Adipose tissue (tissue), 3 donors: ENCODE data around the gene LYRM4. TPM values are rescaled to one million over a fixed set of nuclear protein-coding genes. Genes with fewer than 3 reads are reported as not detected.

ENCODE experiments used
- H3K27ac ChIP-seq: one replicate; pipeline ENCODE4 v1.5.1; 2013; ENCODE audit warnings: low read depth, low read length
- WGBS, 3 donors: extraction: QIAGEN DNeasy Blood & Tissue Kit; methylation state at CpG; one replicate each; pipeline ENCODE4 v1.1.7; 2013; 5-methylcytosine and 5-hydroxymethylcytosine counted together
- polyA plus RNA-seq, 3 donors: library from polyadenylated mRNA; stranded (reverse); fragments of 200-250 nt; gene quantifications; one replicate each; pipeline ENCODE4 v1.2.3, GENCODE V29; 2013
- donor health status: healthy with polysubstance abuse.
- donor health status: Bipolar disorder and iron deficiency.
- donor health status: healthy.

LYRM4 gene
- polyA plus RNA-seq, 3 donors = 11.6 to 28.5 (median 22.0) TPM

DNA sequence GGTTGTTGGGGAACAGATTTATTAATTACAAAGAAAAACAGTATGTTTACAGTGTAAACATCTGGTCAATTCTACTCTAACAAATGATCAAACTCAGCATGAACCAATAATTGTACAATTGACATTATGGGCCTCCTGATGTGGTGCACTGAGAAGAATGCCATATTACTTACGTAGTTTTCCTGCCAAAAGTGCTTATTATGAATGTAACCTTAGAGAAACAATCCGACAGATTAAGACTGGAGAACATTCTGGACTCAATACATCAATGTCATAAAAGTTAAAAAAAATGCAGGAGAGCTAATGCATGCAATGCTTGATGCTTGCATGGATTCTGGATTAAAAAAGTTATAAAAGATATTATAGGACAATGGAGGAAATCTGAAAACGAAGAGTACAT is 69.0 kb downstream of the LYRM4 start:
- no peak overlapping the region for H3K27ac ChIP-seq
- WGBS, 3 donors = 92 to 94% (median 93%) methylated on average over 3 of the region's 3 CpGs

DNA sequence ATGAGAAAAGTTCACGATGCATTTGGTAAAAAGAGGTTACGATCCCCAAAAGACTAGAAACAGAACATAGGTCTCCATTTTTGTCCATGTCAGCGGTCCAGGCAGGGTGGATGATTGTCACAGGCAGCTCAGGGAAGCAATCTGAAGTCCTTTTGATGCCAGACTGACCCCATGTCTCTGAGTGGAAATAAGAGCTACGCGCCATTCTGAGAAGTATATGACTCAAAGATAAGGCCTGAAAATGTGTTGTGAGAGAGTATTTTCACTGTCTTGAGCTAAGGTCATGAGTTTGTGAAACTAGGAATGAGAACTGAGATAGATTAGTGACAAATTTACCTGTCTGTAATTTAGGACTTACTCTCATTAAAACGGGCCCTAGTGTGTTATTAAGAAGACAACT is 69.5 kb downstream of the LYRM4 start:
- H3K27ac ChIP-seq = no peak overlapping the region
- WGBS, 3 donors = 94 to 97% (median 95%) methylated on average over 6 of the region's 6 CpGs

DNA sequence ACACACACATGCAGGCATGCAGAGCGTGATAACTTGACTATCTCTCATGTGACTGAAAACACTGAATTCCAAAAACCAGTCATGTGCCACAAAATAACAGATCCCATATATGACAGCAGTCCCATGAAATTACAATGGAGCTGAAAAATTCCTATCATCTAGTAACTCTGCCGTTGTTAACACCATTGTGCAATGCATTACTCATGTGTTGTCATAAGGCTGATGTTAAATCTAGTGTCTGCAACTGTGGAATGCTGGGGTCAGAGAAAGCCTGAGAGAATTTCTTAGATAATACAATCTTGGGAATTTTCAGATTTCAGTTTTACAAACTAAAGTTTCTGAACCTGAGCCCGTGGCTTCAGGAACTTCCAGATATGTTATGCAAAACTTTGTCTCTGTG is 70.2 kb downstream of the LYRM4 start:
- no peak overlapping the region for H3K27ac ChIP-seq
- WGBS, 3 donors = 41 to 69% (median 47%) methylated on average over 3 of the region's 3 CpGs

DNA sequence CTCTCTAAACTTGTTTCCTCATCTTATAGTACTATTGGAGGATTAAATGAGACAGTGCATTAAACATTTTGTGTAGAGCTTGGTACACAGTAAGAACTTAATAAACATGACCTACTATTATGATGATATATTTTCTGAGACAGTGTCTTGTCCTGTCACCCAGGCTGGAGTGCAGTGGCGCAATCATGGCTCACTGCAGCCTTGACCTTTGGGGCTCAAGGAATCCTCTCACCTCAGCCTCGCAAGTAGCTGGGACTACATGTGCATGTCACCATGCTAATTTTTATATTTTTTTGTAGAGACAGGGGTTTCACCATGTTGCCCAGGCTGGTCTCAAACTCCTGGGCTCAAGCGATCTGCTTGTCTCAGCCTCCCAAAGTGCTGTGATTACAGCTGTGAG is 72.1 kb downstream of the LYRM4 start:
- H3K27ac ChIP-seq = no peak overlapping the region
- 95 to 99% (median 95%) methylated on average over 3 of the region's 3 CpGs for whole genome bisulfite sequencing, 3 donors

DNA sequence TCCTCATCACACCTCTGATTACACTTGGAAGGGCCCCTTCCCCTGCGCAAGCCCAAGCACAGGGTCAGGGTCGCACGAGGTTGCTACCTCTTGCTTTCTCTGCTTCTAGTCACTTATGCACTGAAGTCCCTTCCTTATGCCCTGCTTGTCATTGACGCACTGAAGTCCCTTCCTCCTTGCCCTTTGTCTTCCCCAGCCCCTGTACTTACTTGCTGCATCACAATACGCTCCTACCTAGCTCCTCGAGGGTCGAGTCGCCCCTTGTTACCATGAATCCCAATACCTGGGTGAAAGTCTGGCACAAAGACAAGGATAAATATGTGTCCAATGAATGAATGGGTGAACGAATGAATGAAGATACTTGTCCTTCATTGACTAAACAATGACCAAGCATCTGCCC is 75.9 kb downstream of the LYRM4 start:
- no peak overlapping the region for H3K27ac ChIP-seq
- whole genome bisulfite sequencing, 3 donors = 90 to 93% (median 92%) methylated on average over 9 of the region's 9 CpGs

DNA sequence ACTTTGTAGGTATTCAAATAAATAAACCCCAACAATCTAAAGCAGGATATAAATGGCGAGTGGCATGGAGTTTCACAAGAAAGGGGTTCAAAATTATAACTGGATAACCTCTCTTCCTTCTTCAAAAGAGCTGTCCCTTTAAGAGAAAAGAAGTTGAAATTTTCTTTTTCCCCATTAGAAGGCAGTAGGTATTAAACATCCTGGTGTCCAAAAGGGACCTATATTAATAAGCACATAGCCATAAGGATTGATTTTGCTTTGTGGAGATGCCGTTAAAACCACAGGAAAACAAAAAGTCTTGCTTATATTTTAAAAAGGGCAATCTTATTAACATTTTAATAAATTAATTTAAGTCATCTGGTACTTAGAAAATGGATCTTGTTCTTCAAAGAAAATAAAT is 76.5 kb downstream of the LYRM4 start:
- no peak overlapping the region for H3K27ac ChIP-seq
- WGBS, 3 donors = 46 to 68% (median 57%) methylated on average over 2 of the region's 2 CpGs

DNA sequence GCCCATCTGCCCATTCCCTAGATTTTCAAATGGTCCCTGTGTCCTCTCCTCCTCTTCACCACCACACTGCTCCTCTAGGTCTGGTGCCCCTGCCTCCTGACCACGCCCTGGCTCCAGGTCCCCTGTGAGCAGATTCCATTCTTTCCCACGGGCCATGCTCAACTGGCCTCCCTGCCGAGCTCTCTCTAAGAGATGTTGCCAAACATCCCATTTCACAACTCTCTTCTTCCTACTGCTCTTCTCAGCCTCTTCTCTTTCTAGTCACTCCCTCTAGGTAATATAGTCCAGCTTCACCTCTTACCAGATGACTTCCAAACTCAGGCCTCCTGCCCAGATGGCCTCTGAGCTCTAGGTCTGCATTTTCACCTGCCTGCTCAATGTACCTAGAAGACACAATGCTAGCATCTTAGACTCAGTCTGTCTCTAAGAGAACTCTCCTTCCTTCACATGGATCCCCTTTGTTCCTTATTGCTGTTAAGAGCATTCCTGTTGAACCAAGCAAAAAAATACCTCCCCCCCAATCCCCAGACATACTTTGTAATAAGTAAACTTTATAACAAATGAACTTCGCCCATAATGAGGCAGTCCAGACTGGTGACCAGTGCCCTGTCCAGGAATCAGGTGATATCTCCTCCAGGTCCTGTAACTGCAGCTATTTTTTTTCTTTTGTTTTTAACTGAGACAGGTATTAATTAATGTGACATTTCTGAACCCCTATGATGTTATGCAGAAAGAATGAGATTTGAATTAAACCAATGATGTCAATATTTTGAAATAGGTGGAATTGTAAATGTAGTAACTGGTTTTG is 79.0 kb downstream of the LYRM4 start:
- no peak overlapping the region for H3K27ac ChIP-seq
- WGBS, 3 donors = 57 to 68% (median 60%) methylated on average over 4 of the region's 4 CpGs

DNA sequence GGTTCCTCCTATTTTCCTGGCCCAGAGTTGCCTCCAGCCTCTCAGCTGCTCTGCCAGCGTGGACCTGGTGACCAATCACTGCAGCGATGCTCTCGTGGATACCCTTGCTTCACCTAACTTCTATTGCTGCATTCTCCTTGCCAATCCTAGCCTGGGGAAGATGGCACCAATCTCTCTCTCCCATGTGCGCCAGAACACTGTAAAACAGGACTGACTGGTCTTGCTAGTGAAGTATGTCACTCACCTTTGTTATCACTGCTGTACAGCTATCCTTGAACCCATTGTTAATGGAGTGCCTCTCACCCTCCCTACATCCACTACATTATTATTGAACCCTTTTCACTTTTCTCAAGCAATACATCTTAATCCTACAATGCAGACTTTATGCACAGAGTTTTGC is 80.1 kb downstream of the LYRM4 start:
- 90 to 96% (median 92%) methylated on average over 4 of the region's 4 CpGs for WGBS, 3 donors
- H3K27ac ChIP-seq = no peak overlapping the region

DNA sequence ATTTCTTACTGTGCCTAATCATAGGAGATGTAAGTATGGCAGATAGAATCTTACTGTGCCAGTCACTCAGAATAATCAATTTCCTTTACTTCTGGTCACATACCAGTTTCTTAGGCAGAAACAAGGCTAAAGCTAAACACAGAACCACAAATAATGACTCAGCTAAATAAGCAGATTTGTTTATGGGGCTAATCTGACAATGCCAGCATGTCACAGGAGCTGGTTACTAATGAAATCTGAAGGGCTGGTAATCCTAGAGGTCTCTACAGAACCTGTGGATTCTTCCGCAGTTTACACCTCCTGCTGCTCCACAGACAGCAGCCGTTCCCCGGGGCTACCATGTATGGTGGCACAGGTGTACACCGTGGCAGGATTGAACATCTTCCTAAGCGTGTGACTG is 80.8 kb downstream of the LYRM4 start:
- no peak overlapping the region for H3K27ac ChIP-seq
- WGBS, 3 donors = 95 to 97% (median 96%) methylated on average over 5 of the region's 5 CpGs

DNA sequence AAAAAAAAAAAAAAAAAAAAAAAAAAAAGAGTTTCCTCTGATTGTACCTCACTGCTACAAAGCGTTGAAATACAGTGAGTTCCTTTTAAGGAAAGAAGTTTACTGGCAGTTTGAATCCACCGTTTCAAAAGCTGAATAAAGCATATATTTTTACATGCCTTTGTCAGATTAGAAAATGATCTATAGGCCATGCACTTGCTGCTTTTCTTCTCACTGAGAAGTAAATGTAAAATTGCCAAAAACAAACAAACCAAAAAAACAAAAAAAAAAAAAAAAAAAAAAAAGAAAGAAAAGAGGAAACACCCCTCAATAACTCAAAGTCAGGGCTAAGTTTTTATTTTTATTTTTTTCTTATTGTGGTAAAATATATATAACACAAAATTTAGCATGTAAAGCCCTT is 81.9 kb downstream of the LYRM4 start:
- no peak overlapping the region for H3K27ac ChIP-seq
- WGBS, 3 donors = 38 to 73% (median 40%) methylated on average over 2 of the region's 2 CpGs

DNA sequence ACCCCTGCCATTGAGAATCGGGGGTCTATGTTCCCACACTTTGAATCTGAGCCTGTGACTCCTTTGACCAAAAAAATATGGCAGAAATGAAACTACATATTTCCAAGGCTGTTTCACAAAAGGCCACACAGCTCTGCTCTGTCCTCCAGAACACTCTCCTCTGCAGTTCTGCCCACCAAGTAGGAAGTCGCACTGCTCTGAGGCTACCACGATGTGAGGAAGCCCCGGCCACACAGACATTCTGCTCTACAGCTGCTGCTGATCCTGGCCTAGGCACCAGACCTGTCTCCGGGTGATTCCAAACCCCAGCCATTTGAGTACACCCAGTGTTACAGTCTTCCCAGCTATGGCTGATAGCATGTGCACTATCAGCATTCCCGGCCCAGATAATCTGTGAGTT is 85.1 kb downstream of the LYRM4 start:
- WGBS, 3 donors = 72 to 86% (median 73%) methylated on average over 6 of the region's 6 CpGs

DNA sequence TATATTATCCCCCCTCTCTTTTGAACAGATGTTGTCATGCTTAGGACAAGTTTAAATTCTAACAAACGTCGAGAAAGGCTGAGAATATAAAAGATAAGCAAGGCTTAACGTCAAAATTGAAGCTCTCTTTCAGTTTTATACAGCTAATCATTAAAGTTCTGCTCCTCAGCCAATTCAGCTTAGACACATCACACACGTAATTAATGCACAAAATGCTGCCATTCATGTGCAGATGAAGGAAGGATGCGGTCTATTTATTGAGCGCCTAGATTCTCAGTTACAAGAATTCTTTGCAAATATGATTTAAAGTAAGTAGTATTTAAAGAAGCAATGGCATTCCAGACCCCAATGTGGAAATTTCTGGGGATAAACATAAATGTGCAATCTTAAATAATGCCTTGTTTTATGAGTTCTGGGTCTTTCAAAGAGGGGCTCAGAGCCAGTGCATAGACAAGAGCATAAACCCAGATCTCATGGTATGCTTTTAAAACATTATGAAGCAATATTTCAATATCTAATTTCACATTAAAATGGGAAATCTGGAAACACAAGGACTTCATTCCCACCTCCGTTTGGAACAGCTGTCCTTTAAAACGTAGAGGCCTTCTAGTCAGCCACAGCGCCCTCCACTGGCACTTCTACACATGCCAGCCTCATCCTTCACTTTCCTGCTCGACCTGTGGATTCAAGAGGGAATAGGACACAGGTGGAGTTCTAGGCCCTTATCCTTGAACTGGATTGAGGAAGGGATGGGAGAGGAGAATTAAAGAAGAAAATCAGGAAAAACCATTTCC is 85.8 kb downstream of the LYRM4 start:
- no peak overlapping the region for H3K27ac ChIP-seq
- WGBS, 3 donors = 58 to 67% (median 65%) methylated on average over 10 of the region's 10 CpGs

More for the DNA sequence above, 85.1 kb downstream of the LYRM4 start:
- H3K27ac ChIP-seq = no peak overlapping the region

DNA sequence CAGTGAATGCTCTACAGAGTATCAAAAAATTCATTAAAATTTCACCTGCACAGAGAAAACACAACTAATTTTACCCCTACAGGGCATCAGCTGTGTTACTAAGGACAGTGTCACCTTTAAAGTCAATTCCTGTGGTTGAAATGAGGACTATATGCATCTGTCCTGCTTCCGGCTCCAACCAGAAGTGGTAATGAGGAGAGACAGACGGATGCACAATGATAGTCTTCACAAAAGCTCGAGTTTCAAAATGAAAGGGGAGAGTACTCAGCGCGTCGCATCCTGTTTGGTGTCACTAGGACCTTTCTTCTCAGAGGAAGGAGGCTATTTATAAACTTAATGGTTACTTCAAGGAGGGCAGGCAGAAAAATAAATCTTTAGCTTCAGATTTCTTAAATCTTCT is 86.5 kb downstream of the LYRM4 start:
- WGBS, 3 donors = 36 to 81% (median 44%) methylated on average over 6 of the region's 6 CpGs
- no peak overlapping the region for H3K27ac ChIP-seq

DNA sequence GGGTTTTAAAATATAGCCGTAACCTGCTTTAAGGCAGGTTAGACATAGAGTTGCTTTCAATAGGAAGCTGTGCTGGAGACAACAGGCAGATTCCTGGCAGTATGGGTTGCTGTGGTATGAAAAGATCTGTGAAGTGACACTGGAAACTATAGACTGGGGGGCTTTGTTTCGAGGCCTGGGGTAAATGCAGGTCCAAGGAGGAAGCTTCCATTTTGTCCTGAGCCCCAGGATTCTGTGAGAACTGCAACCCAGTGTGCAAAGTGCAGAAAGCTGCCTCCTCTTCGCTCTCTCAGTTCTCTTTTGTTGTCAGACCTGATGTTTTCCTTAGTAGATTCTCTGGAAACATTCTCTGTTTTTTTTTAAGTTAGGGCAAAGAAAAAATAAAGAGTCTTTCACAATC is 86.9 kb downstream of the LYRM4 start:
- 84 to 98% (median 94%) methylated on average over 3 of the region's 3 CpGs for WGBS, 3 donors
- H3K27ac ChIP-seq = no peak overlapping the region

DNA sequence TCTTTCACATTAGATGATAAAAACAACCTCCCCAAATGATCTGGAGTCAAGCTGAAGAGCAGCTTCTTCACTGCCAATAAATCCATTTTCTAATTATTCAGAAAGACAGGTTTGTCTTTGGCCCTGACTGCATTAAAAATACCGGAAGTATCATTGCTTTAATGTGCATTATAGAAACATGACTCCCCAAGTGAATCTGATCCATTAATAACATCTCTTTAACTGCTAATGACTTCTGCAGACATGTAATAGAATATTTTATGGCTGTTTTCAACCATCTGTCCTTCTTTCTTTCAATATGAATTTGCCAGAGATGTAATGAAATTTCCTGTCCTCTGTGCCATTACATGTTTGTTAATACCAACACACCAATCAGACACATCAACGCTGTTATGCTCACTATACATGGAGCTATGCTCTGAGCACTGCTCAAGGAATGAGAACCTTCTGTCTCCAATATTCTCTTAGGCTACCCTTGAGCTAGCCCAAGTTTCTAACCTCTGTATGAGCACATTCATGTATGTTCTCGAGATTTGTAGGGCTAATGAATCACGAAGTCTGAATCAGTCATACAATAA is 87.8 kb downstream of the LYRM4 start:
- H3K27ac ChIP-seq = no peak overlapping the region
- 85 to 86% (median 85%) methylated on average over 4 of the region's 4 CpGs for WGBS, 3 donors

DNA sequence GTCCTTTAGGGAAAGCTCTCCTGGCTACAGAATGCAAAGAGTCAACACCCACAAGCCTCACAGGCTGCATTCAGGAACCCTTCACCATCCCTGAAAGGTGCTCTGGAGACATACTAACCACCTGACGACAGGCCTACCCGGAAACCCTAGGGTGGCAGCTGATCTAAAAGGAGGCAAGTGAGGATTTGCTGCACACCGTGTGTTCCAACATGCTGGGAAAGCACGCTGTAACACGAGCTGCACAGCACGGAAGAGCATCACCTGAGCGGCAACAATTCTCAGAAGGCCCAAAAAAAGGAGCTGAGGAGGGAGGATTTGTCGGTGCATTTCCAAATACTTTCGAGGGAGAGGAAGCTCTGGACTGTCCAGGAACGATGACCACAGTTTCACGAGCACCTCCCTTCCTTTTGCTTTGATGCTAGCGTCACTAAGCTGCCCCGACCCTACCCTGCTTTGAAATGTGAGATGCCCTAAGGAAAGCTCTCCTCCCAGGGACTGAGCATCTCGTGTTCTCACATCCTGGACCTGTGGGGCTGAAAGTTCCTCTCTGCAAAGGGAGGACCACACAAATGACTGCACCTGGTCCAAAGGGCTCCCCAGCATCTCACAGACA is 88.6 kb downstream of the LYRM4 start:
- WGBS, 3 donors = 62 to 76% (median 65%) methylated on average over 14 of the region's 14 CpGs
- H3K27ac ChIP-seq = no peak overlapping the region

DNA sequence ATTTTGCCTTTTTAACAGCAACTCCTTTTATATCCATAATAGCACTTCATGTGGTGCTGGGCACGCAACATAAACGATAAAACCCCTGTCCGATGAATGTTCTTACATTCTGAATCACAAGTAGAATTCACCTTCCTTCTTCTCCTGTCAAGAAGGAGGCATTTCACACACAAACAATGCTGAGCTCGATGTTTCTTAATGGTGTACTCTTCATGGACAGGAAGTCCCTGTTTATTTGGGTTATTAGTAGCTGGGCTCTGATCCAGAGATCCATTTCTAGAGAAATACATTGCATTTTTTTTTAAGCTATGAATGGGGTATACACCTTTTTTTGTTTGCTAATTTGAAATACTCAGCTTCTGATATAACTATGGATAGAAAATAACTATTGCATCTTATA is 93.2 kb downstream of the LYRM4 start:
- no peak overlapping the region for H3K27ac ChIP-seq
- 61 to 86% (median 63%) methylated on average over 4 of the region's 4 CpGs for WGBS, 3 donors

DNA sequence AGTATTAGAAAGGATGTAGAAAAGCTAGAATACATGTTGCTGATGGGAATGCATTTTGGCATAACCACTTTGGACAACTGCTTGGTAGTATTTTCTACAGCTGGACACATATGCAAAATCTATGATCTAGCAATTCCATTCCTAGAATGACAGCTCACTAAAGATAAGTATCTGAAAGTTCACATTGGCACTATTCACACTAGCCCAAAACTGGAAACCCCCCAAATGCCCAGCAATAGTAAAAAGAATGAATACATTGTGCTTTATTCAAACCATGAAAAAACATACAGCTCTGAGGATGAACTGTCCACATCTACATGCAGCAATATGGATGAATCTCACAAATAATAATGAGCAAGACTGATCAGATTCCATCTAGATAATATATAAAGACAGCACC is 96.7 kb downstream of the LYRM4 start:
- no peak overlapping the region for H3K27ac ChIP-seq

DNA sequence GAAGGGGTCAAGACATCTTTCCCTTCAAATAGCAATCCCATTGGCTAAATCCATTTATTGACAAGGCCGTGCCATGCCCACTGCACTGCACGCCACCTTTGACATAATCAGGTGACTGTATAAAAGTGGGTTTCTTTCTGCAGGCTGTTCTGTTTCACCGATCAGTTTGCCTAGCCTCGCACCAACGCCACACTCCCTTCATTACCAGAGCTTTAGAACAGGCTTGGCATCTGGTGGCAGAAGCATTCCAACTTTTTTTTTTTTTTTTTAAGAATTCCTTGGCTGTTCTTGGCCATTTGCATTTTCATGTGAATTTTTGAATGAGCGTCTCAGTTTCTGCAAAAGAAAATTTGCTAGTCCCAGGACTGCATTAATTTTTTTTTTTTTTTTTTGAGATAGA is 97.5 kb downstream of the LYRM4 start:
- 94 to 95% (median 95%) methylated on average over 6 of the region's 6 CpGs for WGBS, 3 donors

More for the DNA sequence above, 97.5 kb downstream of the LYRM4 start:
- no peak overlapping the region for H3K27ac ChIP-seq
